HL-60 (cell line): ENCODE measurements around the gene CERS6.

Experiments
- GABPA ChIP-seq: IDR thresholded peaks from 2 replicates; pipeline ENCODE4 v1.6.1; 2012; ENCODE audit warnings: low read depth
- POLR2AphosphoS5 ChIP-seq: IDR thresholded peaks from 2 replicates; pipeline ENCODE4 v1.6.1; 2012; ENCODE audit warnings: low read depth
- TF ChIP-seq, protein P1 (sequence below): IDR thresholded peaks from one replicate; pipeline ENCODE4 v1.5.1; 2011; ENCODE audit warnings: low read length, control low read depth, inconsistent platforms; ENCODE audit not compliant: insufficient read depth

DNA sequence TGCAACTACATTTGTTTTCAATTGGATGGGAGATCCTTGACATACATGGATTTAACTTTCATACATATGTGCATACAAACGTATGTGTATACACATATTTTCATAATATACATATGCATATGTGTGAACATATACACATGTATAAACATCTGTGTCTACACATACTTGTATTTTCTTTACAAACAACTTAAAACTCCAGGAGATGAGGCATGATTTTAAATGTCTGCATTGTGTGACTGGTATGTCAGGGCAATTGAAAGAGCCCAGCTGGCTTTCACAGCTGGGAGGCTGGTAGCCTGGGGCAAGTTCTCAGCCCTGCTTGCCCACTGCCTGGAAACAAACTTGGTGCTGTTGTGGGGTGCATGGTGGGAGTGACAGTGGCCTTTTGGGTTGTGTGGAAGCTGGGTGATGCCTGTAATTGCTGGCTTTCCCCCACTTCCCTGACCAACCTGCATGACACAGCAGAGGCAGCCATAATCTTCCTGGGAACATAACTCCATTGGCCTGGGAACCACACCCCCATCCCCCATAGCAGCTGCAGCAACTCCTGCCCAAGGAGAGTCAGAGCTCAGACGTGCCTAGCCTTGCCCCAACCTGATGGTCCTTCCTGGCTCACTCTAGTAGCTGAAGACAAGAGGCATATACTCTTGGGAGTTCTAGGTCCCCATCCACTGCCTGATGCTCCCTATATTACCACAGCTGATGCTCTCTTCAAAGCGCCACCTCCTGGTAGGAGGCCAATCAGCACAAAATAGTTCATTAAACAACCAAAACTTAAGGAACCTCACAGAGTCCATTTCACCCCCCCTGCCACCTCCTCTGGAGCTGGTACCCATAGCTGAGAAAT lies 158.3 kb downstream of the CERS6 start:
- TF ChIP-seq, protein P1, sequence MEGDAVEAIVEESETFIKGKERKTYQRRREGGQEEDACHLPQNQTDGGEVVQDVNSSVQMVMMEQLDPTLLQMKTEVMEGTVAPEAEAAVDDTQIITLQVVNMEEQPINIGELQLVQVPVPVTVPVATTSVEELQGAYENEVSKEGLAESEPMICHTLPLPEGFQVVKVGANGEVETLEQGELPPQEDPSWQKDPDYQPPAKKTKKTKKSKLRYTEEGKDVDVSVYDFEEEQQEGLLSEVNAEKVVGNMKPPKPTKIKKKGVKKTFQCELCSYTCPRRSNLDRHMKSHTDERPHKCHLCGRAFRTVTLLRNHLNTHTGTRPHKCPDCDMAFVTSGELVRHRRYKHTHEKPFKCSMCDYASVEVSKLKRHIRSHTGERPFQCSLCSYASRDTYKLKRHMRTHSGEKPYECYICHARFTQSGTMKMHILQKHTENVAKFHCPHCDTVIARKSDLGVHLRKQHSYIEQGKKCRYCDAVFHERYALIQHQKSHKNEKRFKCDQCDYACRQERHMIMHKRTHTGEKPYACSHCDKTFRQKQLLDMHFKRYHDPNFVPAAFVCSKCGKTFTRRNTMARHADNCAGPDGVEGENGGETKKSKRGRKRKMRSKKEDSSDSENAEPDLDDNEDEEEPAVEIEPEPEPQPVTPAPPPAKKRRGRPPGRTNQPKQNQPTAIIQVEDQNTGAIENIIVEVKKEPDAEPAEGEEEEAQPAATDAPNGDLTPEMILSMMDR, result no peak
- TF ChIP-seq POLR2AphosphoS5, result no peak
- no peak for TF ChIP-seq GABPA
